Stimulated activated CD4-positive, alpha-beta T cell treated with anti-CD3 and anti-CD28 coated beads, Interleukin-12 subunit alpha, Interleukin-12 subunit beta, amount 100 ng/mL, for 48 hours (primary cell): ENCODE measurements around the gene CILP2.

Experiments used
- DNase-seq, 3 donors: peaks; one replicate each; pipeline ENCODE4 v3.0.0-alpha.2; 2020; ENCODE audit warnings: low read depth in 2 of 3, low spot score in 1 of 3

CILP2 gene

DNA sequence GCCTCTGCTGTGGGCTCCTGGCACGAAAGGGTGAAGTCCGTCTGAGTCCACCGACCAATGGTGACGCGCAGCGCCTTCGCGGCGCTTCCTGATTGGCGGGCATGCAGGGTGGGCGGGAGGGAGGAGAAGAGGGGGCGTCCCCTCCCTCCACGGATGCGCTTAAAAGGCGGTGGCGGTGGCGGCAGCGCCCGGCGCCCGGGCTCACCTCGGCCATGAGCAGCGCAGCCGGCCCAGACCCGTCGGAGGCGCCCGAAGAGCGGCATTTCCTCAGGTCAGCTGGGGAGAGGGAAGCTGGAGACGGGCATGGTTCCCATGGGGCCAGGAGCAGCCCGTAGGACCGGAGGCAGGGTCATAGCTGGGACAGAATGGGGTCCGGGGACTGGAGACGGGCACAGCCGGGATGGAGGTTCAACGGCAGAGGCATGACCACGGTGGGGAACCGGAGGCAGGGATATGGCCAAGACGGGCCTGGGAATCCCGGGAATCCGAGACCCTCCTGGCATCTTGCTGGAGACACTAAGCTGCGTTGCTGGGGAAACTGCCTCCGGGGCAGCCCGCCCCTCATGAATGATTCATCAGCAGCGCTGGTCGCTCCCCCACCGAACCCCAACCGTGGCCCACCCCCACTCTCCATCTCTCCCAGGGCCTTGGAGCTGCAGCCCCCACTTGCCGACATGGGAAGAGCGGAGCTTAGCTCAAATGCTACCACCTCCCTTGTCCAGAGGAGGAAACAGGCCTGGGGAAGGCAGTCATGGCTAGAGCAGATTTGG lies 9.2 kb upstream of the CILP2 start, which contains the start of gene YJEFN3:
YJEFN3 (plus strand) TSS at position 191 of the 770 bp plus-strand sequence; CDS start at position 213, 22 bp downstream.
- no peak for DNase-seq

- no peak for DNase-seq
Observed at GRCh38 chr19:19529783-19530422, 8.2 kb upstream of the CILP2 start.

GRCh38 chr19:19530423-19530804 lies 7.7 kb upstream of the CILP2 start:
- DNase-seq, result no peak

GRCh38 chr19:19530889-19531288 lies 7.2 kb upstream of the CILP2 start:
- no peak for DNase-seq

GRCh38 chr19:19531951-19532805 lies 5.9 kb upstream of the CILP2 start:
- peak; percentile 72 to 85 (median 78) for DNase-seq

GRCh38 chr19:19532806-19533701 lies 5.0 kb upstream of the CILP2 start:
- no peak for DNase-seq

GRCh38 chr19:19533841-19534240 lies 4.2 kb upstream of the CILP2 start:
- DNase-seq, result no peak

- no peak for DNase-seq
Observed at GRCh38 chr19:19534556-19535265, 3.4 kb upstream of the CILP2 start.

DNA sequence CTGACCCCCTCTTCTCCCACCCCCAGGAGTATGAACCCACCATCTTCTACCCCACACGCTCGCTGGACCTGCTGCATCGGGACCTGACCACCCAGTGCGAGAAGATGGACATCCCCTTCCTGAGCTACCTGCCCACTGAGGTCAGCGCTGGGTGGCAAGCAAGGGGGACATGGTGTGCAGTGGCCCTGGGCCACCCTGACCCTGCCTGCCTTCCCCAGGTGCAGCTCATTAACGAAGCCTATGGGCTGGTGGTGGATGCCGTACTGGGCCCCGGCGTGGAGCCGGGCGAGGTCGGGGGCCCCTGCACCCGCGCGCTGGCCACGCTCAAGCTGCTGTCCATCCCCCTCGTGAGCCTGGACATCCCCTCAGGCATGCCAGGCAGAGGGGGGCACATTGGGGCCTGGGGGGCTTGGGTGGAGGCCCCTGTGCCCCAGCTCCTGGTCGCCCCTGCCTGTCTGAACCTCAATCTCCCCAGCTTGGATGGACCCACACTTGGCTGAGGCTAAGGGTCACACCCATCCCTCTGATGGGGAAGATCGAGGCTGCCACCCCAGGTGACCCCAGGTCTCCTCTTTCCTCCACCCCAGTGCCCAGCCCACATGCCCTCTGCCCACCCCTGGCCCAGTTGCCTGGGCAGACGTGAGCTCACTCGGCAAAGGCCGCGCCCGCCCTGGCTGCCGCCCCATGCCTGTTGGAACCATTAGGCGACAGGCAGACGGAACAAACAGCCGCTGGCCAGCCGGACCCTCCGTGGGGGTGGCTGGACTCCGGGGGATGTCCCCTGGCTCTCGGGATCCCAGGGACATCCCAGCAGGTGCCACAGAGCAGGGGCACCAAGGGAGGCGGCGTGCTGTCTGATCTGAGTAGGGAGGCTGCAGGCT lies 2.5 kb upstream of the CILP2 start:
- DNase-seq, result no peak

DNA sequence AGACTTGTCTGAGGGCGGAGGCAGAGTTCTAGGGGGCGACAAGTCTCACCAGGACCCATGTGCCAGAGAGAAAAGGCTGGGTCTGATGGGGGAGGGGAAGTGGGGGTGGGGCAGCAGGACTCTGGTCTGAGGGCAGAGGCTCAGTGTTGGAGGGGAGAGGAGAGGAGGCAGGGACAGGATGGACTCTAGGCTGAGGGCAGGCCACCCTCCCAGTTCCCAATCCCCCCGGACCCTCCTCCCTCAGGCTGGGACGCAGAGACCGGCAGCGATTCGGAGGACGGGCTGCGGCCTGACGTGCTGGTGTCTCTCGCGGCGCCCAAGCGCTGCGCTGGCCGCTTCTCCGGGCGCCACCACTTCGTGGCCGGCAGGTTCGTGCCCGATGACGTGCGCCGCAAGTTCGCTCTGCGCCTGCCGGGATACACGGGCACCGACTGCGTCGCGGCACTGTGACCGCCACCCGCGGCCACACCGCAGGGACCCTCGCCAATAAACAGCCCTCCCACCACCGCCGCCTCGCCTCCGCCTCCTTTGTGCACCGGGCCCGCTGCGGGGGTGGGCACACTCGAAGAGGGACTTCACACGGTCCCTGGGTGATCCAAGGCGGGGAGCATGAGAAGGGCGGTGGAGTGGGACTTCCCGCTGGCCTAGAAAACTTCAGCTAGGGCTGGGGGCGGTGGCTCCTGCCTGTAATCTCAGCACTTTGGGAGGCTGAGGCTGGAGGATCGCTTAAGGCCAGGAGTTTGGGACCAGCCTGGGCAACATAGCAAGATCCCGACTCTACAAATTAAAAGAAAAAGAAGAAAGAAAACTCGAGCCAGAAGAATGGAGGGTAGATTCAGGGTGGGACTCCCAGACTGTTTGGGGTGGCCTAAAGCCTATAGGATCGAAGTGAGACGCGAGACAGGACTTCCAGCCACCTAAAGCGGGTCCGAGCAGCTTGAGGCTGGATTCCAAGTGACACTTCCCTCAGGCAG lies 703 bp upstream of the CILP2 start:
- DNase-seq, result no peak

- no peak for DNase-seq
Observed at GRCh38 chr19:19538785-19539166, 711 bp downstream of the CILP2 start.

- no peak for DNase-seq
Observed at GRCh38 chr19:19539698-19540063, 1.6 kb downstream of the CILP2 start.

GRCh38 chr19:19540064-19540714 lies 2.1 kb downstream of the CILP2 start:
- DNase-seq, result peak; percentile 69 to 80 (median 75)

GRCh38 chr19:19540715-19541515 lies 2.9 kb downstream of the CILP2 start:
- DNase-seq, result peak; percentile 73 to 84 (median 79)

DNA sequence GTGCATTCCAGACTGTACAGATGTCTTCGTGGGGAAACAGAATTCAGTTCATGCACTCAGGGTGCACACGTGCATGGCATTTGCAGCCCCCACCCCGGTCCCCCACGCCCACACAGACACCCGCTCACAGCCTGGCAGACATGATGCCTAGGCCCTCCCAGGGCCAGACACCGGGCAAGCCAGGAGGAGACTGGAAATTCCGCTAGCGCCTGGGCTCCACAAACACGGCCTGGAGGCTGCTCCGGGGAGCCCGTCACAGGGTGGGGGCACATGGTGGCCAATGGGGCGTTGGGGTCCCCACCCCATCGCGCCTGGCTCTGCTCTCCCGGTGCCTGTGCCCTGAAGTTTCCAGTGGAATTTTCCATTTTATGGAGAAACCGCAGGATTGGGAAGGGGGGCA lies 3.6 kb downstream of the CILP2 start:
- no peak for DNase-seq

- DNase-seq, result no peak
Observed at GRCh38 chr19:19542507-19542906, 4.4 kb downstream of the CILP2 start.

DNA sequence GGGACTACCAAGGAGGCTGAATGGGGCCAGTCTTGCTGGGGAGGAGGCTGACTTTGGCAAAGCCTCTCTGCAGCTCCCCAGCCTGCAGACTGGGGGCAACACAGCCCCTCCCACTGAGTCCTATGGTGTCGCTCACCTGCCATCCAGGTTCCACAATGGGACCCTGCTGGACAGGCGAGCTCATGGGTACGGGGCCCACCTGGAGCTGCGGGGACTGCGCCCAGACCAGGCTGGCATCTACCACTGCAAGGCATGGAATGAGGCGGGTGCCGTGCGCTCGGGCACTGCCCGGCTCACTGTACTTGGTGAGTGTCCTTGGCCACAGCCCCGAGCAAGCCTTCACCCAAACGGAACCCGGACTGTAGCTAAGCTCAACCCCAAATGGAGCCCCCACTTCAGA lies 5.0 kb downstream of the CILP2 start:
- DNase-seq, result no peak
